Cardiac fibroblast (primary cell): ENCODE measurements around the gene MORF4L1.
A peak's percentile ranks its signal among the peaks of the same experiment; 100 is the strongest.

ENCODE experiments used
- DNase-seq, 2 donors: peaks; one replicate each; pipeline versions ENCODE4 v3.0.0 to v3.0.0-alpha.2; 2010; ENCODE audit warnings: low read depth in 2 of 2
- H3K4me3 ChIP-seq, 2 donors: replicated peaks in 1 of 2; 1 replicate in 1 of 2; 2 replicates in 1 of 2; pipeline ENCODE4 v1.5.1; 2011; ENCODE audit warnings: low read depth in 2 of 2, low read length in 2 of 2, mild to moderate bottlenecking in 2 of 2, moderate library complexity in 1 of 2
- TF ChIP-seq, protein P1 (sequence below): IDR thresholded peaks from one replicate; pipeline ENCODE4 v1.5.1; 2011; ENCODE audit warnings: low read depth, mild to moderate bottlenecking, low read length, inconsistent platforms

Gene MORF4L1

DNA sequence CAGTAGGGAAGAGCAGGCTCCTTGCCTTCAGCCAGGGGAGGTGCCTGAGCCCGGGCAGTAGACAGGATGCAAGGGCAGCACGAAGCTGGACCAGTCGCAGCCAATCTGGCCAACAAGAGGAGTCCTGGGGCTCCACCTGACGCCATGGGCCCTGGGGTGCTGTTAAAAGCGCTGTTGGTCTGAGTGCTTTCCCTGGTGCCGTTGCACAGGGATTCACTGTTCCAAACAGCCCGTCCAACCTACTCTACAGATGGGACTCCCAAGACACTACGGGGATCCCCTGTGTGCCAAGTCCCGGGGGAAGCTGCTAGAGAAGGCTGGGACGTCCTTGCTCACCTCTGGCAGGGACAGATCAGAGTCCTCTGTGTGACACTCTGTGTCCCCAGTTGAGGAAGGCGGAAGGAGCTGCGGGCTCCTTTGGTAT lies 71.5 kb downstream of the MORF4L1 start:
- H3K4me3 ChIP-seq: no peak overlapping the region
- DNase-seq: no peak
- TF ChIP-seq, protein P1, sequence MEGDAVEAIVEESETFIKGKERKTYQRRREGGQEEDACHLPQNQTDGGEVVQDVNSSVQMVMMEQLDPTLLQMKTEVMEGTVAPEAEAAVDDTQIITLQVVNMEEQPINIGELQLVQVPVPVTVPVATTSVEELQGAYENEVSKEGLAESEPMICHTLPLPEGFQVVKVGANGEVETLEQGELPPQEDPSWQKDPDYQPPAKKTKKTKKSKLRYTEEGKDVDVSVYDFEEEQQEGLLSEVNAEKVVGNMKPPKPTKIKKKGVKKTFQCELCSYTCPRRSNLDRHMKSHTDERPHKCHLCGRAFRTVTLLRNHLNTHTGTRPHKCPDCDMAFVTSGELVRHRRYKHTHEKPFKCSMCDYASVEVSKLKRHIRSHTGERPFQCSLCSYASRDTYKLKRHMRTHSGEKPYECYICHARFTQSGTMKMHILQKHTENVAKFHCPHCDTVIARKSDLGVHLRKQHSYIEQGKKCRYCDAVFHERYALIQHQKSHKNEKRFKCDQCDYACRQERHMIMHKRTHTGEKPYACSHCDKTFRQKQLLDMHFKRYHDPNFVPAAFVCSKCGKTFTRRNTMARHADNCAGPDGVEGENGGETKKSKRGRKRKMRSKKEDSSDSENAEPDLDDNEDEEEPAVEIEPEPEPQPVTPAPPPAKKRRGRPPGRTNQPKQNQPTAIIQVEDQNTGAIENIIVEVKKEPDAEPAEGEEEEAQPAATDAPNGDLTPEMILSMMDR: no peak

DNA sequence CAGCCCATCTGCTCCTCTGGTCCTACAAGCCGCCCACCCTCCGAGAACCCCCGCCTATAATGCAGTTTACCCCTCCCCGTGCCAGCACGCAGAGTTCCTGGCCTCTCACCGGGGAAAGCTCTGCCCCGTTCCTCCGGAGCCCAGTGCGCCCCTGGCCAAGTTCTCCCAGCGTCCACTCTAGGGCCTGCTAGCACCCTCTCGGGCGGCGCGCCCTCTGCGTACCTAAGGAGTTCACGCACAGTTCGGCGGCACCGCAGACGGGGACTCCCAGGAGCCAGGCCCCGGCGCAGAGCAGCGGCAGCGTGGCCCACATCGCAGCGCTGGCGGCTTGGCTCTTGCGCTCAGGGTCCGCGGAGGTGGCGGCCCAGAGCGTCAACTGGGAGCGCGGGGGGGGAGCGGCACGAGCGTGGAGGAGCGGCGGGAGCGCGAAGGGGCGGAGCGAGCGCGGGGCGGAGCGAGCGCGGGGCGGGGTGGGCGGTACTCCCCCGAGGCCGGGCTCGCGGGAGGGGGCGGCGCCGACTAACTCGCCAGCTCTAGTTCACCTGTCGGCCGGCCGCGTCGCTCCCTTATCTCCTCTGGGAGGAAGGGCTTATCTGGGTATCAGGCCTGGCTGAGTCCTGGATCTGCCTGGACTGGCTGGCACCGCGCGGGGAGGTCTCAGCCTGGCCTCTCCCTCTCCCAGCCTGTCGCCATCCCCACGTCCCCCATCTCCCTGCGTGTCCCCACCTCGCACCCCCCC lies 72.1 kb downstream of the MORF4L1 start, which contains the start of gene CTSH:
TSS of gene CTSH (minus strand) at position 378 of the 739 bp plus-strand sequence. CDS start at position 313, 65 bp downstream.
- peak; percentile 18 to 21 for DNase-seq
- TF ChIP-seq, protein P1: no peak
- H3K4me3 ChIP-seq: peak within 1 kb of the TSS; percentile 30 to 42

DNA sequence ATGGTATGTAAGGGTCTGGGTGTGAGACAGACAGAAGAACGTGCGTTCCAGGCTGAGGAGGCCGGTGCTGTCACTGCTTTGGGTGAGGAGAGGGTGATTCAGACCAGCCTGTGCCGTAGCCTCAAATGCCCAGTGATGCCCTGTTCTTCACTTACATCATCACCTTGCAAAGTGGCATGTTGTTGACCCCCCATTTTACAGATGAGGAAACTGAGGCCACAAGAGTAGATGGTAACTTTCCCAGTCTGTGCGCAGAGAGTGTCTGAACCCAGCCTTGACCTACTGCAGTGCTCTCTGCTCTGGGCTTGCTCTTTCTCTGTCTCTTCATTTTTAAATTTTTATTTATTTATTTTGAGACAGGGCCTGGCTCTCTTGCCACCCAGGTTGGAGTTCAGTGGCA lies 73.8 kb downstream of the MORF4L1 start:
- TF ChIP-seq, protein P1: no peak
- DNase-seq: no peak
- no peak overlapping the region for H3K4me3 ChIP-seq

DNA sequence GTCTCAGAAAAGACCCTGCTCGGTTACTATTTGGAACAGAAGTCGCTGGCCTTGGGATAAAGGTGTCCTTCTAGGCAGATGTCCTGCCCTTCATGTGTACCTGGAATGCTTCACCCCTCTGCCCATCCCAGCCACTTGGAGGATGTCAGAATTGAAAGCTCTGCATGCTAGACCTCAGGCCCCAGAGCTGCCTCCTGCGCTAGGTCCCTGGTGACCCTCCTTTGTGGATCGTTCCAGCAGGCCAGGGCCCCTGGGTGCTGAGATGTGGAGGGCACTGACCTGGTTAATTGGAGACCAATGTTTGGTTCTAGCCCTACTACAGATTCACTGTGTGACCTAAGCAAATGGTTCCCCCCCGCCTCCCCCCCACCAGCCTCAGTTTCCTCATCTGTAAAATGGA lies 74.8 kb downstream of the MORF4L1 start:
- no peak overlapping the region for H3K4me3 ChIP-seq
- DNase-seq: no peak
- TF ChIP-seq, protein P1: no peak
